IMR-90 (cell line): ENCODE data around the gene TGFBR2.

Experiments used
- BHLHE40 ChIP-seq: fragments of 150-350 bp; IDR thresholded peaks from 2 replicates; pipeline ENCODE4 v1.6.1; 2016; ENCODE audit warnings: mild to moderate bottlenecking, low read depth, low read length
- CEBPB ChIP-seq: IDR thresholded peaks from 2 replicates; pipeline ENCODE4 v1.6.1; 2012; ENCODE audit warnings: low read depth, low read length, improper control_type of control experiment
- CTCF ChIP-seq: conservative IDR thresholded peaks from 2 replicates; pipeline ENCODE4 v1.5.1; 2012; ENCODE audit warnings: mild to moderate bottlenecking, low read depth, low read length, improper control_type of control experiment
- ELK1 ChIP-seq: fragments of 150-350 bp; IDR thresholded peaks from 2 replicates; pipeline ENCODE4 v1.6.1; 2016; ENCODE audit warnings: low read depth, mild to moderate bottlenecking, low read length, moderate library complexity, borderline replicate concordance
- MXI1 ChIP-seq: IDR thresholded peaks from 2 replicates; pipeline ENCODE4 v1.6.1; 2012; ENCODE audit warnings: low read depth, mild to moderate bottlenecking, low read length, moderate library complexity, borderline replicate concordance
- POLR2A ChIP-seq: IDR thresholded peaks from 2 replicates; pipeline ENCODE4 v1.6.1; 2012; ENCODE audit warnings: mild to moderate bottlenecking, low read depth, low read length
- SMC3 ChIP-seq: fragments of 150-350 bp; IDR thresholded peaks from 2 replicates; pipeline ENCODE4 v1.6.1; 2016; ENCODE audit warnings: low read depth, mild to moderate bottlenecking, antibody characterized with exemption, low read length, moderate library complexity

- no peak for TF ChIP-seq BHLHE40
- TF ChIP-seq POLR2A = no peak
- no peak for TF ChIP-seq CTCF
- TF ChIP-seq CEBPB = no peak
- TF ChIP-seq MXI1 = no peak
- TF ChIP-seq ELK1 = no peak
- TF ChIP-seq SMC3 = no peak
Measured at GRCh38 chr3:30672959-30673358, 66.6 kb downstream of the TGFBR2 start.
